GM15510 (cell line): Measurements from ENCODE around the gene MAPK7.

ENCODE experiments used
- POLR2A ChIP-seq: IDR thresholded peaks from 3 replicates; pipeline ENCODE4 v1.6.1; 2011; ENCODE audit warnings: borderline replicate concordance; ENCODE audit not compliant: insufficient read length; ENCODE audit errors: extremely low read depth

The MAPK7 gene

DNA sequence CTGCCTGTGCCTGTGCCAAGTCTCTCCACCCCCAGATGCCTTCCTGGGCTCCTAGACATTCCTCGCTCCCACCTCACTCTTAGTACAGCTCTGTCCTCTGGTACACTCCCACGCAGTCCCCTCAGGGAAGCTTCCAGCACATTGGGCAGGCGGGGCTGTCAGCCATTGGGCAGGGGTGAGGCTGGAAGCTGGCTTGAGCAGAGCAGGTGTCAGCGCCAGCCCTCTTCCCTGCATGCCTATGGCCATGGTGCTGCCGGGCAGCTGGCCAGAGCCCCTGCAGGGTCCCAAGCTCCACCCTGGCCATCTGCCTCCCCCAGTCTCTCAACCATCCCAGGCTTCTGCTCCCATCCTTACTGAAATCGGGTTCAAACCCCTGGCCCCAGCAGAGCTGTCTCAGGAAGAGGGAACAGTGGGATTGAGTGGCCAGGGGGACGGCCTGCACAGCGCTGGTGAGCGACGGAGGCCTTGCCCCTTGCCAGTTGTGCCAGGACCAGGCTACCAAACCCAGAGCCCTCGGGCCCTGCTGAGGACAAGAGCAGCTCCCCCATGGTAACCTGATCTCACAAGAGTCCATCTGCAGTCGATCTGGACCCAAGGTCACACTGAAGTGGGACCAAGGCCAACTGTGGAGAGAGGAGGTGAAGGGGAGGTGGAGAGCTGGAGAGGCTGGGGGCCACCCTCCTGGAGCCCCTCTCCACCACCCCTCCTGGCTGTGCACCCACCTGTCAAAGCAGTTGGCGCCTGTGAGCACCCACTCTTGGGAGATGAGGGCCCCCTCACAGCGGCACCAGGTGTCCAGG is 13.4 kb upstream of the MAPK7 start:
- no peak for TF ChIP-seq POLR2A

DNA sequence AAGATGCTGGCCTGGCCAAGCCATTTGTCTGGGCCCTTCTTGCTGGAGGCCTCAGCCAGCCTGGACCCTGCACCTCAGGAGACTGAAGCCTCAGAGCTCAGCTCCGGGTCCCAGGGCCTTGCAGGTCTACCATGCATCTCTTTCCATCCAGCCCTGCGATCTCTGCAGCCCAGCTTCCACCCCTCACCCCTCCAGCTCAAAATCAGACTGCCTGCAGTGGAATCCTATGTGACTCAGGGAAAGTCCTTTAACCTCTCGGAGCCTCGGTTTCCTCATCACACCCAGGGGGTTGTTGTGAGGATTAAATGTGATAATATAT is 12.8 kb upstream of the MAPK7 start:
- TF ChIP-seq POLR2A = no peak

DNA sequence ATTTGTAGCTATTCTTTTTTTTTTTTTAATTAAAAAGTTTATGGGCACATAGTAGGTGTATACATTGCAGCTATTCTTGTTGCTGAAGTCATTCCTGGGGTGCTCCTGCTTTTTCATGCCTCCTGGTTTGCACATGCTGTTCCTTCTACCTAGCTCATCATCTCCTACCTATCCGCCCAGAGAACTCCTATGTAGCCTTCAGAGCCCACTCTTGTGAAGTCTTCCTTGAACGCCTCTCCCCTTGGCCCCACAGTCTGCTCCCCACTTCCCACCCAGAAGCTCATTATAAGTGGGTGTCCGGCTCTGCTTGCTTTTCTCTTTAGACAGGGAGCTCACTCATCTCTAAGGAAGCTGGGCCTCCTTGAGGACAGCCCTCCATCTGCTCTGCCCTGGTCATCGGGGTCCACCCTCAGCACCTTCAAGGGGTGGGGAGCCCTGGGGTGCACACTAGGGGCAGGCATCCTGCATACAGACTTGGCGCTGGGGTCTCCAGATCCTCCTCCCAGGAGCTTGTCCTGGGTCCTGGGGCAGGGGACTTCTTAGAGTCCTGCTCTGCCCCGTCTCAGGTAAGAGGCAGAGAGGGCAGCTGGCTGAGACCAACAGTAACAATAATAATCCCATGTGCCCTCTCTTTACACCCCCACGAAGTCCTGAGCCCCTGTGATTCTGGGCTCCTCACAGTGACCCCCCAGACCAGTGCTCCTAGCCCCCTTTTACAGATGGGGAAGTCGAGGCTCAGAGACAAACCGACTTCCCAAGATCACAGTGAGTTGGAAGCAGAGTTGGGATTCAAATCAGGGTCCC is 12.3 kb upstream of the MAPK7 start:
- TF ChIP-seq POLR2A = no peak

DNA sequence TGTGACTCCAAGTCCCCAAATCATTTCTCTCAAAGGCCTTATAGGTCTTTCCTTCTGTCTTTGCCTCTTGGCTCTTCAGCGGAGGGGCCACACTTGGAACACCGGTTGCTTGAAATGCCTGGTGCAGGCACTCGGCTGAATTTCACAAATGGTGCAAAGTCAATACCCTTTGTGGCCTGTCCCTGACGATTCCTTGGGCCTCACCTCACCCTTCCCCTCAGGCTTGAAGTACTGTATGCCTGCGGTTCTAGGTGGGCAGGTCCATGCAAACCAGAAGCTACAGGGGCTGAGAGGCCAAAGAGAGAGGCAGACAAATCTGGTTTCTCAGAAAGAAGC is 11.7 kb upstream of the MAPK7 start:
- TF ChIP-seq POLR2A = no peak

DNA sequence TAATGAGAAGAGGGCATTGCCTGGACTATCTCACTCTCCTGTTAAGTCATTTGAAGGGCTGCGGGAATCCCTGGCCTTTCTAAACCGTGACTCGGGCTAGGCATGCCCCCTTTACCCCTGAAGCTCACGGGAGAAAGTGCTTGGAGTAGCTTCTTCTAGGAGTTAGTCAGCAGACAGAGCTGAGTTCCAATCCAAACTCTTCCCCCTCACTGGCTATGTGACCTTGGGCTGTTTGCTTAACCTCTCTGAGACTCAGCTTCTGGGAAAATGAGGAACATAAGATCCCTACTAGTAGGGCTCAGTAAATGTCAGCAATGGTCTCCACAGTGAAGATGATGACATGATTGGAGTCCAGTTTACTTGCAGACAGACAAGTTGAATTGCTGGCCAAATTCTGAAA is 10.1 kb upstream of the MAPK7 start:
- TF ChIP-seq POLR2A = no peak

DNA sequence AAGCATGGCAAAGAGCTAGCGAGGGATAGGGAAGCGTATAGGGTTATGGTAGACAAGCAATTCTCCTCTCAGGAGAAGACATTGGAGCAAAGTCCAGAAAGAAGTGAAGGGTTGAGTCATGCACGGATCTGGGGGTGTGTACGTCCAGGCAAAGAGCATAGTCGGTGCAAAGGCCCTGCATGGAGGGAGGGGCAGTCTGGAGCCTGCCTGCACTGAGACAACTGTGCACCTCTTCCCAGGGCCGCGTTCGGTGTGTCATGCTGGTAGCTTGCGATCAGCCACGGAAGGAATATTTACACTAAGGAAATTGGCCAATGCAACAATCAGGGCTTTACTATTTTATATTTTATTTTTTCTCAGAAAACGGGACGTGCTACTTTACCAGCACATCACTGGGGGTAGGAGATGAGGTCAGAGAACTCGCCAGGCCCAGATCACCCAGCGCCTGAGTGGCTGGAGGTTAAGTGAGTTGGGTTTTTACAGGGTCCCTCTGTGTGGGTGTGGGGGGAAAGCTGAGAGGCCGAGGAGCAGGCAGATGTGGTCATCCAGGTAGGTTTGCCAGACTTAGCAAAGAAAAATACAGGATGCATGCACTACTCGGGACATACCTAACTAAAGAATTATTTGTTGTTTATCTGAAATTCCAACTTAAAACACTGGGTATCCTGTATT is 9.1 kb upstream of the MAPK7 start:
- no peak for TF ChIP-seq POLR2A

DNA sequence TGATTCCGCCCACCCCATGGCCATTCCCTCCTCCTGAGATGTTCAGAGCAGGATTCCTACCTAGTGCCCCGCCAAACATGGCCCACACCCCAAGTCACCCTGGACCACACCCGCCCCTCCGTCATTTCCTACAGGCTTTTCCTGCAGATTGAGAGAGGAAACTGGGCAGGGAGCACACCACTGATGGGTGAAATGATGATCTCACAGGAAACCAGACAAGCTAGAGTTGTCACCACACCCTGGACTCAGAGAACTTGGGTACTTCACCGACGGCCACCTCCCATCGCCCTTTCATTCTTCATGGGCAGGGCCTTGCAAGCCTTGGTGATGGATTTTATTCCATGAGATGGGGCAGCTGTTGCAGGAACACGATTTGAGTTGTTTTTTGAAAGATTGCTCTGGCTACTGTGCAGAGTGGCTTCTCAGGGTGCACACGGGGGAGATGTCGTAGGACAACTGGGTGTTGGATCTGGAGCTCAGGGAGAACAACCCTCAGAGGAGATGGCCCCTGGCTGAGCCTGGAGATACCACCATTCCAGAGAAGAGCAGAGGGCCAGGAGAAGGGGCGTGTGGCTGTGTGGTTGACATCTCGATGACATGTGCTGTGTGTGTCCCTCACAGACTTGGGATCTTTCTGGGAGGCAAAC is 8.3 kb upstream of the MAPK7 start:
- TF ChIP-seq POLR2A = no peak

DNA sequence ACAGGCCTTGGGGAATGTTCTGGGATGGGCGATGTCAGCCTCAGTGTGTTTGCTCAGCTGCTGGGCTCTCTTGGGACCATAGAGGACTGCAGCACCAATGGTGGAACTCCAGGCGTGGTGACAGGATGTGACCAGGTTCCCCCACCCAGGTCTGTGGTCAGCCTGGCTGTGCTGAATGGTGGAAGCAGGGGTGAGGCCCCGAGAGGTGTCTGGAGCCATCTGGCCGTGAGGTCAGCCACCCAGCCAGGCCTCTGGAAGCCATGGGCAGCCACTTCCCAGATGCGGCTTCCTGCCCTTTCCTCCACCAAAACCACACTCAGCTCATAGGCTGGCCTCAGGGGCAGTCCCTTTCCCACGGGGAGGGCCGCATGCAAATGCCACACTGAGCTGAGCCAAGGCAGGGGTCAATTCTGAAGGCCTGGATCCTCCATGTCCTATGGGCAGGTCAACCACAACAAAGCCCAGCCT is 7.8 kb upstream of the MAPK7 start:
- no peak for TF ChIP-seq POLR2A

DNA sequence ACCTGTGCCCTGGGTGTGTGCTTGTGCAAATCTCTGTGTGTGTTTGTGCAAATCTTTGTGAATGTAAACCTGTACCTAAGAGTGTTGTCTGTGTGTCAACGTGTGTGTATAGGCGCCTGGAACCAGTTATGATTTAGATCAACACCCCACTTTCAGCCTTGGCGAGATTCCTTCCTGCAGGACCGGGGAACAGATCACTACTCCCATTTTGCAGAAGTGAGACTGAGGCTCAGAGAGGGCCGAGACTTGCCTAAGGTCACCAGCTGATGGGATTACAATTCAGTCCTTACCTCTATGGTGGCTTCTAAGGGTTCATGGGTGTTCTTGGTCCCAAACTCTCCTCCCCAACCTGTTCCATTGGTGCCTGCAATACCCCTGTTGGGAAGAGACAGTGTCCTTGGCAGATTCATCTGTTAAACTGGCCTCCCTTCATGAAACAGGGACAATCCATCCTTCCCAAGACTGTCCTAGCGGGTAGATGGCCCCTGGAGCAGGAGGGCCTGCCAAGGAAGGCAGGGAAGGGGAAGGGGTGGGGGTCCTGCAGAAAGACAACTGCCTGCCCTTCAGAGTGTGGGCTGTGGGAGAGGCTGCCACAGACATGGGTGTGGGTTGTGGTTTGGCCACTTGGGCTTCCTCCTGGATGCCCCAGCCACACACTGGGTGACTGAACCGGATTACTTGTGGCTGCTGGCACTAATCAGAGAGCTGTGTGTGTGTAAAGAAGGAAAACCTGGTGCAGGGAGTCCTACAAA is 6.9 kb upstream of the MAPK7 start:
- no peak for TF ChIP-seq POLR2A

DNA sequence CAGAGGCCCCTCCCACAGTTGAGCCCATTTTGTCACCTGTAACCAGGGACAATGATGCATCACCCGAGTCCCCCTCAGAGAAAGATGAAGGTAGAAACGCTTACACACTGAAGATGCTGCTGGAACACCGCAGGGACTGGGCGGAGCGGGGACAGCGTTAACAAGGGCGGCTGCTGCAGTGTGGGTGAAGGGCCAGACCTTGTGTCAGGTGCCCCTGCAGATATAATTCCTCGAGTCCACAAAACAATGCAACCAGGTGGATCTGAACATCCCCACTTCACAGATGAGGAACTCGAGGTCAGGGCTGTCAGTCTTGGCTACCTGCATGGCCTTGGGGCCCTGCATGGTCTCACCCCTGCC is 6.3 kb upstream of the MAPK7 start:
- TF ChIP-seq POLR2A = no peak

DNA sequence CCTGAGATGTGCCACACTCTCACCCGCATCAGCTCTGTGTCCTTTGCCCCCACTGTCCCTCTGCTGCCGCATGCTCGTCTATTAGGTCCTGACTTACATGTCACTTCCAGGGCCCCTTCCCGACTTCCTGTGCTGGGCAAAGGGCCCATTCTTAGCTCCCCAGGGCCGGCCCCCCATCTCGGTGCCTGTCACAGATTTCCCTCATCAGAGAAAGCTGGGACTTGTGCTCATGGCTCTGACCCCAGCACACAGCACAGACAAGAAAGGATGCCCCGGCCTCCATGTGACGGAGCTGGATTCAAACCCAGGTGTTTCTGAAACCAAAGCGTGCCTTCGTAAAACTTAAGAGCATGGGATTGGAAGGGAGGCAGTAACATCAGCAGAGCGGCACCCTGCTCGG is 5.9 kb upstream of the MAPK7 start:
- TF ChIP-seq POLR2A = no peak

DNA sequence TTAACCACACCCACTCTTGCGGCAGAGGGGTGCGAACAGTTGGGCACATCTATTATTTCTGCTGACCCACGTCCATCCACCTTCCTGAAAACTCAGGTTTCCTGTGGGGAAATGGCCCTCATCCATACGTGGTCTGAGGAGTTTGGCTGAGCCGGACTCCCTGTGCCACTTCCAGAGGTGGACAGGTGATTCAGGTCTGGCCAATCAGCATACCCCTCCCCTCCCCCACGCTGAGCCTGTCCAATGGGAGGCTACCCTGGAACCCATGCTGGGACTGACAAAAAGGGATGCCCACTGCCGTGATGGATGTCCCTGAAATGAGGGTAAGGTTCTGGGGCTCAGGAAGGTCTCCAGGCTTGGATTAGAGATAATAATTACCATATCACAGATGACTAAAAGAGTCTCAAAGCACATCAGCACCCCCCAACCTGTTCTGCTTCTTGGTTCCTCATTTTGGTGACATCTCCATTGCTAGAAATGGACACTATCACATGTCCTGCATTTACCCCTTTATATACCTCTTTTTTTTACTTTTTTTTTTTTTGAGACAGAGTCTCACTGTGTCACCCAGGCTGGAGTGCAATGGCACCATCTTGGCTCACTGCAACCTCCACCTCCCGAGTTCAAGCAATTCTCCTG is 5.3 kb upstream of the MAPK7 start:
- TF ChIP-seq POLR2A = no peak

DNA sequence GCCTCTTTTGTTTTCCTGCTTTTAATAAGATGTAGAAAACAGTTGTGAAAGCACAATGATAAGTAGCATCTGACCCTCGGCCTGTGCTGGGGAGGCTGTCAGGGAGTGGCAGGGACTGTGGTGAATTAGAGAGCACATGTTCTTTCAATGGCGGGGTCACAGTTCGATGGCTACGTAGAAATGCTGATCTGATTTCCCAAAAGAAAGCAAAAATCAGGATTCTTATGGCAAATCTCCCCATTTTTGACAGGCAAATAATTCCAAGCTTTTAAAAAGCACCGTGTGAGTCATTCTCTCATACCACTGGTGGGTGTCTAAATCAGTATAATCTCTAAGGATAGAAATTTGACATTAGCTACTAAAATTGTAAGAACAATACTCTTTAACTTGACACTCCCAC is 4.2 kb upstream of the MAPK7 start:
- TF ChIP-seq POLR2A = no peak

DNA sequence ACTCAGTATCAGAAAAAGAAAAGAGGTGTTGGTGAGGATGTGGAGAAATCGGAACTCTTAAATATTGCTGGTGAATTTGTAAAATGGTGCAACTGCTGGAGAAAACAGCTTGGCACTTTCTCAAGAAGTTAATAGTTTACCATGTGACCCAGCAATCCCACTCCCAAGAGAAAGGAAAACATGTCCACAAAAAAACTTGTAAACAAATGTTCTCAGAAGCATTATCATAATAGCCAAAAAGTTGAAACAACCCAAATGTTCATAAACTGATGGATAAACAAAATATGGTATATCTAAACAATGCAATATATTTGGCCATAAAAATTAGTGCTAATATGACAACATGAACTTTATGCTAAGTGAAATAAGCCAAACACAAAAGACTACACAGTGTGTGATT is 2.6 kb upstream of the MAPK7 start:
- no peak for TF ChIP-seq POLR2A
